Panc1 (cell line): ENCODE measurements around the gene ZFAND3.

Source experiments
- CTCF ChIP-seq: fragments of 450-650 bp; IDR thresholded peaks from 2 replicates; pipeline ENCODE4 v1.5.1; 2017; ENCODE audit warnings: mild to moderate bottlenecking
- POLR2AphosphoS5 ChIP-seq: IDR thresholded peaks from 2 replicates; pipeline ENCODE4 v1.6.1; 2012; ENCODE audit warnings: mild to moderate bottlenecking, low read depth, low read length, moderate library complexity
- REST ChIP-seq, 2 experiments: IDR thresholded peaks; 2 replicates each; pipeline ENCODE4 v1.6.1; 2011 to 2012; ENCODE audit warnings: low read depth in 2 of 2, control low read depth in 1 of 2, low read length in 1 of 2, mild to moderate bottlenecking in 1 of 2, moderate library complexity in 1 of 2; ENCODE audit not compliant: insufficient read depth in 1 of 2
- TCF7L2 ChIP-seq: IDR thresholded peaks from 2 replicates; pipeline ENCODE4 v1.6.1; 2011; ENCODE audit warnings: mild to moderate bottlenecking, low read depth, low read length, inconsistent platforms

- TF ChIP-seq CTCF (no peak), TCF7L2 (no peak), POLR2AphosphoS5 (no peak), REST (IDR thresholded peaks at IDR 0.05; ENCODE audit: insufficient read depth in 1 of 2, low read depth in 2 of 2, low read length in 1 of 2) (no peak)
These were observed 323.9 kb downstream of the ZFAND3 start for GRCh38 chr6:38143191-38144150.
